C4-2B (cell line): ENCODE results near the gene PLCL2.

Experiments
- H3K27ac ChIP-seq: fragments of 450-650 bp; 2 replicates; pipeline ENCODE4 v1.5.1; 2017
- ZFX ChIP-seq: fragments of 450-650 bp; IDR thresholded peaks from 2 replicates; pipeline ENCODE4 v1.6.1; 2017
- TF ChIP-seq, protein P1 (sequence below): fragments of 450-650 bp; conservative IDR thresholded peaks from 2 replicates; pipeline ENCODE4 v1.5.1; 2017; ENCODE audit warnings: mild to moderate bottlenecking

The PLCL2 gene

GRCh38 chr3:17111586-17111985 lies 226.8 kb downstream of the PLCL2 start:
- no peak overlapping the region for H3K27ac ChIP-seq
- TF ChIP-seq ZFX, result no peak
- TF ChIP-seq, protein P1, sequence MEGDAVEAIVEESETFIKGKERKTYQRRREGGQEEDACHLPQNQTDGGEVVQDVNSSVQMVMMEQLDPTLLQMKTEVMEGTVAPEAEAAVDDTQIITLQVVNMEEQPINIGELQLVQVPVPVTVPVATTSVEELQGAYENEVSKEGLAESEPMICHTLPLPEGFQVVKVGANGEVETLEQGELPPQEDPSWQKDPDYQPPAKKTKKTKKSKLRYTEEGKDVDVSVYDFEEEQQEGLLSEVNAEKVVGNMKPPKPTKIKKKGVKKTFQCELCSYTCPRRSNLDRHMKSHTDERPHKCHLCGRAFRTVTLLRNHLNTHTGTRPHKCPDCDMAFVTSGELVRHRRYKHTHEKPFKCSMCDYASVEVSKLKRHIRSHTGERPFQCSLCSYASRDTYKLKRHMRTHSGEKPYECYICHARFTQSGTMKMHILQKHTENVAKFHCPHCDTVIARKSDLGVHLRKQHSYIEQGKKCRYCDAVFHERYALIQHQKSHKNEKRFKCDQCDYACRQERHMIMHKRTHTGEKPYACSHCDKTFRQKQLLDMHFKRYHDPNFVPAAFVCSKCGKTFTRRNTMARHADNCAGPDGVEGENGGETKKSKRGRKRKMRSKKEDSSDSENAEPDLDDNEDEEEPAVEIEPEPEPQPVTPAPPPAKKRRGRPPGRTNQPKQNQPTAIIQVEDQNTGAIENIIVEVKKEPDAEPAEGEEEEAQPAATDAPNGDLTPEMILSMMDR, result no peak

DNA sequence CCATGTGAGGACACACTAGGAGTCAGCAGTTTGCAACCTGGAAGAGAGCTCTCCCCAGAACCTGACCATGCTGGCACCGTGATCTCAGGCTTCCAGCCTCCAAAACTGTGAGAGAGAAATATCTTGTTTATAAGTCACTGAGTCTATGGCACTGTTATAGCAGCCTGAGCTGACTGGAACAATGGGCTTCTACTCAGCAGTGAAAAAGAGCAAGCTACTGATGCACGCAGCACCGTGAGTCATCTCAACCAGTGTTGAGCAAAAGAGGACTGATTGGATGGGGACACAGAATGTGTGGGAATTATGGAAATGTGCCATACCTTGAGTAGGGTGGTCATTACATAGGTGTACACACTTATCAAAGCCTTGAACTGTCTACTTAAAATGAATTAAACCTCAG lies 230.4 kb downstream of the PLCL2 start:
- no peak for TF ChIP-seq ZFX
- TF ChIP-seq, protein P1, result no peak
- H3K27ac ChIP-seq, result no peak overlapping the region

- TF ChIP-seq, protein P1, result no peak
- TF ChIP-seq ZFX, result no peak
- H3K27ac ChIP-seq, result no peak overlapping the region
Measured at GRCh38 chr3:17116007-17116600, 231.3 kb downstream of the PLCL2 start.

DNA sequence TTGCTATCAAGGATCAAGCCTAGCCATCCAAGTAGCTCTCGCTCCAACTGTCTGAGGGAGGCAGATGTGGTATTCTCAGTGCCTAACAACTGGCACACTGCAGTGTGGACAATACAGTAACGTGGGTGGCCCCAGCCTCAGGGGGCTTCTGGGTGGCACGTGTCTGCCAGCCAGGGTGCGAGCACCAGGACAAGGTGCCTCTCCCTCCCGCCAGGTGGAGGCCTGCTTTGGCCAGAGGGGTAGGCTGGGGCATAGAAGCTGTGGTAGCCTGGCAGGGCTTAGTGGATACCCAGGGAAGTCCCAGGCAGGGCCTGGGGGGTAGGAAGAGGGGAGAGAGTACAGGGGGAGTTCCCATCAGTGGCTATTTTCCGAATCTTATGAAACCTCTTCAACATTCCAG lies 234.0 kb downstream of the PLCL2 start:
- TF ChIP-seq, protein P1, result no peak
- no peak for TF ChIP-seq ZFX
- no peak overlapping the region for H3K27ac ChIP-seq

GRCh38 chr3:17119201-17120072 lies 234.7 kb downstream of the PLCL2 start:
- no peak for TF ChIP-seq ZFX
- TF ChIP-seq, protein P1, result no peak
- H3K27ac ChIP-seq, result no peak overlapping the region

- no peak overlapping the region for H3K27ac ChIP-seq
- no peak for TF ChIP-seq ZFX
- TF ChIP-seq, protein P1, result no peak
Measured at GRCh38 chr3:17120115-17120514, 235.4 kb downstream of the PLCL2 start.

- no peak for TF ChIP-seq ZFX
- TF ChIP-seq, protein P1, result no peak
- no peak overlapping the region for H3K27ac ChIP-seq
Measured at GRCh38 chr3:17121336-17121735, 236.6 kb downstream of the PLCL2 start.
